ENCODE data around the gene ZCWPW2. TPM values are rescaled to one million over a fixed set of nuclear protein-coding genes. Genes with fewer than 3 reads are reported as not detected.

ZCWPW2 gene
- total and polyA plus RNA-seq, 2 of the 4 experiments (the other 2 are of a cell fraction) = 0.18 to 0.24 TPM

DNA sequence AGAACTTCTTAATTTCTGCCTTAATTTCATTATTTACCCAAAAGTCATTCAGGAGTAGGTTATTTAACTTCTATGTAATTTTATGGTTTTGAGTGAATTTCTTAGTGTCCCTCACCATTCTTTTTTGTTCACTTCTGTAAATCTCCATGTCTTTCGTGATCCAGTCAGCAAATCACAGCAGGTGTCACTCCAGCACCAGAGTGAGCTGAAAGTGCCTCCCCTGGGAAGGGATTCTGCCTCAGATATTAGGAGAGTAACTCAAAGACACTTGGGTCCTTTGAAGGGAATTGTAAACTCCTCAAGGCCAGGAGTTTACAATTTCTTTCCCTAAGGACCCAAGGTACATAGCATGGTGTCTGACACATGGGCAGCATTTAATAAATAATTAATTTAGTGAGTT, 207.7 kb downstream of the ZCWPW2 start:
- Histone ChIP-seq H4K20me1 (ENCODE audit: insufficient read depth, low read length) (no peaks in the 10 kb centered on the region), H2AFZ (replicated peaks; ENCODE audit: low read length, poor library complexity) (no peak overlapping the region), H3K56ac (ENCODE audit: extremely low read depth, insufficient read depth, low read length) (no peak overlapping the region), H3K27ac (ENCODE audit: insufficient read depth, low read length) (no peak overlapping the region), H4K91ac (ENCODE audit: insufficient read depth, low read depth, low read length) (no peak overlapping the region), H3K9me3 (ENCODE audit: control insufficient read depth, insufficient read depth, low read length) (no peaks in the 10 kb centered on the region), H3K36me3 (ENCODE audit: control insufficient read depth, insufficient read depth, low read length) (no peaks in the 10 kb centered on the region), H2BK15ac (ENCODE audit: low read depth, low read length) (no peak overlapping the region), H3K4me1 (ENCODE audit: control insufficient read depth, insufficient read depth, low read length) (no peaks in the 10 kb centered on the region), H3K14ac (replicated peaks; ENCODE audit: low read depth, low read length) (no peak overlapping the region), H2BK20ac (ENCODE audit: low read depth, low read length) (no peak overlapping the region), H3K23ac (ENCODE audit: low read depth, low read length) (no peak overlapping the region), H4K5ac (ENCODE audit: low read depth, low read length) (no peak overlapping the region), H3K79me1 (ENCODE audit: low read depth in 1 of 2, low read length in 2 of 2) (no peaks in the 10 kb centered on the region), H2BK5ac (ENCODE audit: low read depth, low read length, poor library complexity, severe bottlenecking) (no peak overlapping the region), H2AK5ac (ENCODE audit: low read depth, low read length) (no peak overlapping the region), H2BK120ac (ENCODE audit: low read depth, low read length) (no peak overlapping the region), H3K4ac (ENCODE audit: low read depth, low read length) (no peak overlapping the region), H3K4me2 (ENCODE audit: low read depth, low read length) (no peak overlapping the region), H2AK9ac (replicated peaks; ENCODE audit: low read depth, low read length, poor library complexity) (no peak overlapping the region), H4K8ac (ENCODE audit: low read depth in 2 of 2, low read length in 2 of 2) (no peak overlapping the region), H3K18ac (ENCODE audit: low read depth, low read length) (no peak overlapping the region), H3K9ac (ENCODE audit: low read depth, low read length) (no peak overlapping the region), H3K4me3 (ENCODE audit: insufficient read depth, low read depth, low read length) (no peak overlapping the region), H3K27me3 (ENCODE audit: control insufficient read depth, insufficient read depth, low read length) (no peaks in the 10 kb centered on the region), H3K9me1 (ENCODE audit: insufficient read depth, low read length) (no peaks in the 10 kb centered on the region)
- in situ Hi-C loops (cut with MboI; ENCODE audit: low sequenced_read_pairs) (no loop called here), dilution Hi-C loops (cut with HindIII; ENCODE audit: low sequenced_read_pairs, unreplicated experiment) (no loop called here), intact Hi-C loops (cut with micrococcal nuclease) (no loop called here)
- CTCF ChIA-PET = interaction anchor here (0.5 to 0.7 kb wide), 2 partner anchors 22 to 23 kb away, joined by 3 to 5 read pairs; no protein-coding TSS in a partner anchor
- DNase-seq = no peak
- BruUV-seq (replicated peaks) = no TSS peak
- no peak for ATAC-seq (ENCODE audit: low read depth)
- no CpG with 5 or more reads among the region's 1 CpG for WGBS, 2 experiments (ENCODE audit: extremely low coverage in 2 of 2, insufficient read length in 1 of 2)
- POLR2A ChIA-PET (ENCODE audit: unreplicated experiment) = no interaction called here
- no peak for TF ChIP-seq CEBPB (IDR thresholded peaks at IDR 0.05; ENCODE audit: low read depth, low read length)
- no peak for TF ChIP-seq ELK1 (IDR thresholded peaks at IDR 0.05; ENCODE audit: borderline replicate concordance, low read depth, low read length)
- no peak for TF ChIP-seq NFE2L2 (IDR thresholded peaks at IDR 0.05; ENCODE audit: low read depth, low read length)
- TF ChIP-seq SMC3 (IDR thresholded peaks at IDR 0.05; ENCODE audit: low read depth, low read length) = no peak
- TF ChIP-seq BHLHE40 (IDR thresholded peaks at IDR 0.05; ENCODE audit: low read depth, low read length) = no peak
- TF ChIP-seq RFX5 (IDR thresholded peaks at IDR 0.05; ENCODE audit: low read depth, low read length) = no peak
- TF ChIP-seq MAZ (IDR thresholded peaks at IDR 0.05; ENCODE audit: borderline replicate concordance, low read depth, low read length) = no peak
- TF ChIP-seq CHD1 (IDR thresholded peaks at IDR 0.05; ENCODE audit: low read depth, low read length) = no peak
- no peak for TF ChIP-seq RCOR1 (IDR thresholded peaks at IDR 0.05; ENCODE audit: insufficient replicate concordance, low read length)
- no peak for TF ChIP-seq MXI1 (IDR thresholded peaks at IDR 0.05; ENCODE audit: borderline replicate concordance, low read depth, low read length)
- TF ChIP-seq CTCF (conservative IDR thresholded peaks at IDR 0.05; ENCODE audit: low read depth, low read length) = no peak
- TF ChIP-seq MAFK (IDR thresholded peaks at IDR 0.05; ENCODE audit: low read depth, low read length) = no peak
- TF ChIP-seq FOS (IDR thresholded peaks at IDR 0.05; ENCODE audit: low read depth, low read length) = no peak
- TF ChIP-seq POLR2A (IDR thresholded peaks at IDR 0.05; ENCODE audit: low read depth, low read length) = no peak
- TF ChIP-seq, protein P1, sequence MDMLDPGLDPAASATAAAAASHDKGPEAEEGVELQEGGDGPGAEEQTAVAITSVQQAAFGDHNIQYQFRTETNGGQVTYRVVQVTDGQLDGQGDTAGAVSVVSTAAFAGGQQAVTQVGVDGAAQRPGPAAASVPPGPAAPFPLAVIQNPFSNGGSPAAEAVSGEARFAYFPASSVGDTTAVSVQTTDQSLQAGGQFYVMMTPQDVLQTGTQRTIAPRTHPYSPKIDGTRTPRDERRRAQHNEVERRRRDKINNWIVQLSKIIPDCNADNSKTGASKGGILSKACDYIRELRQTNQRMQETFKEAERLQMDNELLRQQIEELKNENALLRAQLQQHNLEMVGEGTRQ (IDR thresholded peaks at IDR 0.05; ENCODE audit: low read depth, low read length) = no peak
- no peak for TF ChIP-seq RAD21 (IDR thresholded peaks at IDR 0.05; ENCODE audit: low read length)

Data from IMR-90 (cell line).